ENCODE results near the gene SAMD9. TPM values are rescaled to one million over a fixed set of nuclear protein-coding genes. Genes with fewer than 3 reads are reported as not detected.

The SAMD9 gene
- total RNA-seq, 1 experiment from 2014 or later, result 1.9 TPM

- POLR2A ChIA-PET (ENCODE audit: low non-redundant PET), result no interaction called here
- intact Hi-C loops (cut with micrococcal nuclease; ENCODE audit: unreplicated experiment), result no loop called here
- no peak within 1 kb of the TSS for H3K27ac ChIP-seq (ENCODE audit: low read depth, low read length, poor library complexity, severe bottlenecking)
Observed at GRCh38 chr7:93148144-93148543, 30.4 kb upstream of the SAMD9 start, which contains the start of gene SAMD9L. SAMD9L (minus strand) TSS chr7:93148385; CDS start chr7:93135971, 12,414 bp downstream.

GRCh38 chr7:93147363-93147762 is 29.6 kb upstream of the SAMD9 start:
- BruUV-seq (replicated peaks), result no TSS peak
- Histone ChIP-seq H3K27me3 (replicated peaks; ENCODE audit: insufficient read depth, low read depth, low read length, poor library complexity) (no peaks in the 10 kb centered on the region), H3K27ac (ENCODE audit: low read depth, low read length, poor library complexity, severe bottlenecking) (no peak overlapping the region), H3K9me3 (ENCODE audit: low read depth, low read length, poor library complexity, severe bottlenecking) (no peaks in the 10 kb centered on the region), H3K4me3 (ENCODE audit: low read depth, low read length, poor library complexity, severe bottlenecking) (peak overlapping the region; percentile 36), H3K4me1 (ENCODE audit: insufficient read depth, low read length, poor library complexity, severe bottlenecking) (no peaks in the 10 kb centered on the region), H3K36me3 (ENCODE audit: insufficient read depth, low read length, poor library complexity, severe bottlenecking) (no peaks in the 10 kb centered on the region)
- ChIA-PET POLR2A (ENCODE audit: low non-redundant PET) (no interaction called here), CTCF (no interaction called here)
- TF ChIP-seq CTCF (conservative IDR thresholded peaks at IDR 0.05; ENCODE audit: low read depth, low read length), result no peak
- no peak for TF ChIP-seq EZH2 (IDR thresholded peaks at IDR 0.05; ENCODE audit: borderline replicate concordance, low read depth, low read length, poor library complexity, severe bottlenecking)
- DNase-seq (ENCODE audit: low spot score), result peak; percentile 26
- intact Hi-C loops (cut with micrococcal nuclease; ENCODE audit: unreplicated experiment), result no loop called here

More at GRCh38 chr7:93148144-93148543, 30.4 kb upstream of the SAMD9 start, which contains the start of gene SAMD9L:
- H3K4me1 ChIP-seq (ENCODE audit: insufficient read depth, low read length, poor library complexity, severe bottlenecking), result no peaks in the 10 kb centered on the region
- no TSS peak for BruUV-seq (replicated peaks)
- no peaks in the 10 kb centered on the region for H3K9me3 ChIP-seq (ENCODE audit: low read depth, low read length, poor library complexity, severe bottlenecking)
- no peak for DNase-seq (ENCODE audit: low spot score)
- peak within 1 kb of the TSS; percentile 36 for H3K4me3 ChIP-seq (ENCODE audit: low read depth, low read length, poor library complexity, severe bottlenecking)
- H3K27me3 ChIP-seq (replicated peaks; ENCODE audit: insufficient read depth, low read depth, low read length, poor library complexity), result no peaks in the 10 kb centered on the region
- CTCF ChIA-PET, result no interaction called here
- no peaks in the 10 kb centered on the region for H3K36me3 ChIP-seq (ENCODE audit: insufficient read depth, low read length, poor library complexity, severe bottlenecking)
- TF ChIP-seq CTCF (conservative IDR thresholded peaks at IDR 0.05; ENCODE audit: low read depth, low read length), result no peak
- no peak for TF ChIP-seq EZH2 (IDR thresholded peaks at IDR 0.05; ENCODE audit: borderline replicate concordance, low read depth, low read length, poor library complexity, severe bottlenecking)

- POLR2A ChIA-PET (ENCODE audit: low non-redundant PET), result no interaction called here
- BruUV-seq (replicated peaks), result no TSS peak
- no peak for TF ChIP-seq EZH2 (IDR thresholded peaks at IDR 0.05; ENCODE audit: borderline replicate concordance, low read depth, low read length, poor library complexity, severe bottlenecking)
- no peak for TF ChIP-seq CTCF (conservative IDR thresholded peaks at IDR 0.05; ENCODE audit: low read depth, low read length)
Observed at GRCh38 chr7:93146472-93147141, 28.8 kb upstream of the SAMD9 start.

More at GRCh38 chr7:93146472-93147141, 28.8 kb upstream of the SAMD9 start:
- Histone ChIP-seq H3K36me3 (ENCODE audit: insufficient read depth, low read length, poor library complexity, severe bottlenecking) (no peaks in the 10 kb centered on the region), H3K27ac (ENCODE audit: low read depth, low read length, poor library complexity, severe bottlenecking) (no peak overlapping the region), H3K4me1 (ENCODE audit: insufficient read depth, low read length, poor library complexity, severe bottlenecking) (no peaks in the 10 kb centered on the region), H3K4me3 (ENCODE audit: low read depth, low read length, poor library complexity, severe bottlenecking) (no peak overlapping the region), H3K9me3 (ENCODE audit: low read depth, low read length, poor library complexity, severe bottlenecking) (no peaks in the 10 kb centered on the region), H3K27me3 (replicated peaks; ENCODE audit: insufficient read depth, low read depth, low read length, poor library complexity) (no peaks in the 10 kb centered on the region)
- DNase-seq (ENCODE audit: low spot score), result no peak
- CTCF ChIA-PET, result no interaction called here
- intact Hi-C loops (cut with micrococcal nuclease; ENCODE audit: unreplicated experiment), result no loop called here

All from A673 (cell line).